H9 (cell line): ENCODE results near the gene GAL3ST2. TPM values are rescaled to one million over a fixed set of nuclear protein-coding genes. Genes with fewer than 3 reads are reported as not detected.

Source experiments
- DNase-seq: peaks from one replicate; pipeline ENCODE4 v3.0.0-alpha.2; 2017
- H2AFZ ChIP-seq: one replicate; pipeline ENCODE4 v1.6.1; 2013; ENCODE audit warnings: mild to moderate bottlenecking, low read length, control low read depth, moderate library complexity
- H2AK5ac ChIP-seq: 2 replicates; pipeline ENCODE4 v1.6.1; 2013; ENCODE audit warnings: low read length, control low read depth, mixed read lengths; ENCODE audit not compliant: insufficient read length
- H2BK120ac ChIP-seq: one replicate; pipeline ENCODE4 v1.6.1; 2013; ENCODE audit warnings: low read depth, mild to moderate bottlenecking, low read length, control low read depth, inconsistent platforms; ENCODE audit not compliant: poor library complexity, severe bottlenecking
- H2BK12ac ChIP-seq: 2 replicates; pipeline ENCODE4 v1.6.1; 2013; ENCODE audit warnings: low read length, control low read depth, mixed read lengths, low read depth; ENCODE audit not compliant: insufficient read length
- H2BK15ac ChIP-seq: 2 replicates; pipeline ENCODE4 v1.6.1; 2013; ENCODE audit warnings: low read depth, low read length, control low read depth
- H2BK20ac ChIP-seq: one replicate; pipeline ENCODE4 v1.6.1; 2013; ENCODE audit warnings: low read depth, mild to moderate bottlenecking, low read length, control low read depth, inconsistent platforms; ENCODE audit not compliant: poor library complexity, severe bottlenecking
- H2BK5ac ChIP-seq: 2 replicates; pipeline ENCODE4 v1.6.1; 2013; ENCODE audit warnings: low read length, control low read depth, mixed read lengths; ENCODE audit not compliant: insufficient read length
- H3K14ac ChIP-seq: 2 replicates; pipeline ENCODE4 v1.6.1; 2013; ENCODE audit warnings: low read length, control low read depth; ENCODE audit not compliant: insufficient read depth
- H3K18ac ChIP-seq: 2 replicates; pipeline ENCODE4 v1.6.1; 2013; ENCODE audit warnings: low read depth, mild to moderate bottlenecking, mixed read lengths, low read length, control low read depth; ENCODE audit not compliant: insufficient read length
- H3K23ac ChIP-seq: 2 replicates; pipeline ENCODE4 v1.6.1; 2013; ENCODE audit warnings: low read length, control low read depth, mixed read lengths, low read depth; ENCODE audit not compliant: insufficient read length
- H3K23me2 ChIP-seq: 2 replicates; pipeline ENCODE4 v1.6.1; 2013; ENCODE audit warnings: low read depth, mild to moderate bottlenecking, mixed read lengths, low read length, control low read depth; ENCODE audit not compliant: insufficient read length, poor library complexity, severe bottlenecking
- H3K27ac ChIP-seq: 2 replicates; pipeline ENCODE4 v1.5.1; 2013; ENCODE audit warnings: low read length, control low read depth, mixed read lengths, low read depth; ENCODE audit not compliant: insufficient read length
- H3K27me3 ChIP-seq: 2 replicates; pipeline ENCODE4 v1.6.1; 2013; ENCODE audit warnings: low read length, control low read depth, inconsistent platforms; ENCODE audit not compliant: insufficient read depth
- H3K4ac ChIP-seq: 2 replicates; pipeline ENCODE4 v1.6.1; 2013; ENCODE audit warnings: low read depth, mild to moderate bottlenecking, control low read depth, inconsistent platforms, low read length, moderate library complexity
- H3K4me1 ChIP-seq: 2 replicates; pipeline ENCODE4 v1.6.1; 2013; ENCODE audit warnings: low read length, control low read depth, inconsistent platforms; ENCODE audit not compliant: insufficient read depth
- H3K4me2 ChIP-seq: 2 replicates; pipeline ENCODE4 v1.6.1; 2013; ENCODE audit warnings: low read length, control low read depth, mixed read lengths; ENCODE audit not compliant: insufficient read length, insufficient read depth
- H3K56ac ChIP-seq: 2 replicates; pipeline ENCODE4 v1.6.1; 2013; ENCODE audit warnings: low read depth, mild to moderate bottlenecking, mixed read lengths, low read length, control low read depth; ENCODE audit not compliant: insufficient read length
- H3K79me1 ChIP-seq: 2 replicates; pipeline ENCODE4 v1.6.1; 2013; ENCODE audit warnings: low read depth, mild to moderate bottlenecking, moderate library complexity, low read length, control low read depth, inconsistent platforms; ENCODE audit not compliant: insufficient read depth, poor library complexity, severe bottlenecking
- H3K79me2 ChIP-seq: 2 replicates; pipeline ENCODE4 v1.6.1; 2013; ENCODE audit warnings: low read length, control low read depth, inconsistent platforms; ENCODE audit not compliant: insufficient read depth
- H3K9ac ChIP-seq: 2 replicates; pipeline ENCODE4 v1.6.1; 2013; ENCODE audit warnings: low read length, control low read depth, mixed read lengths; ENCODE audit not compliant: insufficient read length; ENCODE audit errors: extremely low read depth
- H3K9me3 ChIP-seq: one replicate; pipeline ENCODE4 v1.6.1; 2013; ENCODE audit warnings: low read depth, low read length, inconsistent platforms; ENCODE audit not compliant: control insufficient read depth
- H3T11ph ChIP-seq: one replicate; pipeline ENCODE4 v1.6.1; 2013; ENCODE audit warnings: mild to moderate bottlenecking, low read length, control low read depth, inconsistent platforms
- H4K20me1 ChIP-seq: one replicate; pipeline ENCODE4 v1.6.1; 2013; ENCODE audit not compliant: control insufficient read depth, insufficient read length, insufficient read depth
- H4K5ac ChIP-seq: 2 replicates; pipeline ENCODE4 v1.6.1; 2013; ENCODE audit warnings: low read depth, mild to moderate bottlenecking, mixed read lengths, low read length, control low read depth; ENCODE audit not compliant: insufficient read length
- H4K8ac ChIP-seq: replicated peaks from 2 replicates; pipeline ENCODE4 v1.6.1; 2013; ENCODE audit warnings: low read length, control low read depth, mixed read lengths, low read depth; ENCODE audit not compliant: insufficient read length
- H4K91ac ChIP-seq: 2 replicates; pipeline ENCODE4 v1.6.1; 2013; ENCODE audit warnings: low read depth, mild to moderate bottlenecking, moderate library complexity, mixed read lengths, low read length, control low read depth; ENCODE audit not compliant: insufficient read length
- H3K27ac Mint-ChIP-seq, 3 experiments: 2 replicates in 2 of 3; 3 replicates in 1 of 3; pipeline ENCODE4 v1.8.0; 2020 to 2021; ENCODE audit warnings: mixed read lengths in 3 of 3, mild to moderate bottlenecking in 1 of 3, moderate library complexity in 1 of 3
- H3K27me3 Mint-ChIP-seq: 2 replicates; pipeline ENCODE4 v1.8.0; 2021; ENCODE audit warnings: low read depth, mild to moderate bottlenecking, moderate library complexity, mixed read lengths
- H3K36me3 Mint-ChIP-seq, 3 experiments: 2 replicates in 2 of 3; 3 replicates in 1 of 3; pipeline ENCODE4 v1.8.0; 2020 to 2021; ENCODE audit warnings: low read depth in 3 of 3, mixed read lengths in 3 of 3; ENCODE audit not compliant: insufficient read depth in 1 of 3
- H3K4me1 Mint-ChIP-seq, 2 experiments: 2 replicates each; pipeline ENCODE4 v1.8.0; 2020; ENCODE audit warnings: mixed read lengths in 2 of 2
- H3K4me3 Mint-ChIP-seq, 2 experiments: 2 replicates in 1 of 2; 3 replicates in 1 of 2; pipeline ENCODE4 v1.8.0; 2020 to 2021; ENCODE audit warnings: mild to moderate bottlenecking in 2 of 2, mixed read lengths in 2 of 2, moderate library complexity in 1 of 2
- H3K9me3 Mint-ChIP-seq, 2 experiments: 2 replicates in 1 of 2; 3 replicates in 1 of 2; pipeline ENCODE4 v1.8.0; 2020; ENCODE audit warnings: mild to moderate bottlenecking in 2 of 2, mixed read lengths in 2 of 2, moderate library complexity in 1 of 2
- CTCF ChIP-seq: fragments of 200-600 bp; sonication (generic); conservative IDR thresholded peaks from 3 replicates; pipeline ENCODE4 v1.8.0; 2021; ENCODE audit warnings: antibody characterized with exemption, mild to moderate bottlenecking
- WGBS: extraction: QIAGEN DNeasy Blood & Tissue Kit; methylation state at CpG from one replicate; pipeline ENCODE4 v1.1.7; 2013; ENCODE audit warnings: missing lambda C conversion rate, low lambda C conversion rate, mixed read lengths; ENCODE audit not compliant: insufficient read length; ENCODE audit errors: extremely low coverage; 5-methylcytosine and 5-hydroxymethylcytosine counted together
- total RNA-seq: library from RNA; stranded (reverse); gene quantifications from 2 replicates; pipeline ENCODE4 v1.2.1, GENCODE V29; 2021

GAL3ST2 gene
- total RNA-seq, 1 experiment from 2014 or later = 0.33 TPM

- H2BK12ac ChIP-seq = no peak overlapping the region
- Mint-ChIP-seq H3K9me3 (peaks cover 1 to 3% of the 10 kb centered on the region in 2 experiments; a peak in 2 of 5 replicates), H3K27me3 (peaks cover 15% of the 10 kb centered on the region), H3K4me1 (0 out of 4 replicates have a peak, but pooled peaks cover 2 to 5% of the 10 kb centered on the region in 2 experiments), H3K36me3 (peaks cover 9 to 40% (median 27%) of the 10 kb centered on the region in 3 experiments), H3K4me3 (no peak overlapping the region), H3K27ac (no peak overlapping the region)
- H3K4me2 ChIP-seq = no peak overlapping the region
- no peak overlapping the region for H4K8ac ChIP-seq
- H3K4me1 ChIP-seq = no peaks in the 10 kb centered on the region
- H2AFZ ChIP-seq = no peak overlapping the region
- no peak for DNase-seq
- H4K20me1 ChIP-seq = peaks cover 7% of the 10 kb centered on the region
- H3K9ac ChIP-seq = no peak overlapping the region
- no peaks in the 10 kb centered on the region for H3K23me2 ChIP-seq
- H2BK20ac ChIP-seq = no peak overlapping the region
- H4K5ac ChIP-seq = no peak overlapping the region
- no peak overlapping the region for H4K91ac ChIP-seq
- no peaks in the 10 kb centered on the region for H3K79me2 ChIP-seq
- no peak overlapping the region for H2BK5ac ChIP-seq
- H3K79me1 ChIP-seq = no peaks in the 10 kb centered on the region
- TF ChIP-seq CTCF = no peak
- no peak overlapping the region for H2BK120ac ChIP-seq
- H3K9me3 ChIP-seq = no peaks in the 10 kb centered on the region
- no peak overlapping the region for H2BK15ac ChIP-seq
- H3K27ac ChIP-seq = no peak overlapping the region
- no peak overlapping the region for H2AK5ac ChIP-seq
- H3K14ac ChIP-seq = no peak overlapping the region
- H3K56ac ChIP-seq = no peak overlapping the region
- H3K27me3 ChIP-seq = no peaks in the 10 kb centered on the region
- no peak overlapping the region for H3K18ac ChIP-seq
- no peak overlapping the region for H3T11ph ChIP-seq
- no peak overlapping the region for H3K23ac ChIP-seq
- WGBS = no CpG with 5 or more reads among the region's 19 CpGs
- H3K4ac ChIP-seq = no peak overlapping the region
Measured at GRCh38 chr2:241728627-241729026, 48.0 kb upstream of the GAL3ST2 start.
